Measurements from ENCODE around the gene PARN.

Gene PARN

DNA sequence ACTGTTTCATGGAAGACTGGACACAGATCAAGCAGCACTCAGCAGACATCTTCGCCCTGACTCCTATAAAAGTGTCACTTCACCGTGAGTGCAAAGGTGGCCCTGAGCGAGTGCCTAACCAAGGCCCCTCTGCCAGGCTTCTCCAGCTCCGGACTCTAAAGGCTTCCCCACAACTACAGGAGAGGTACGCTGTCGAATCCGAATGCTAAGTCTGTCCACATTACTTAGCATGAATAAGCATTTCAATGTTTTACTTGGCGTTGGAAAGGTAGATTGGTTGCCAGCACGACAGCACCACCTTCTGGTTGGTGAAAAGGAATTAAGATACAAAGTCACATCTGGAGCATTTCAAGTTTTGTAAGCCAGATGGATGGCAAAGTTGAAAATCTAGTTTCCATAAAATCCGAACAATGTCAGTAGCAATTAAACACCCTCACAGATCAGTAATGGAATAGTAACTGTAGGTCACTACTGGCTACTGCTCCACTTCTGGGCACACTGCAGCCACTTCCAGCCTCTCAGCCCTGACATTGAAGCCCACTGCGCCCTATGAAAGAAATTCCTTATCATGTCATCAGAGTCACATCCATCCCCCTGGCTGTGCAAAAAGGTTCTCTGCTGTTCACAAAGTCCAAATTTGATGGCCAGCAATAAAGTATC lies 100.9 kb downstream of the PARN start:
- TF ChIP-seq, protein P1, sequence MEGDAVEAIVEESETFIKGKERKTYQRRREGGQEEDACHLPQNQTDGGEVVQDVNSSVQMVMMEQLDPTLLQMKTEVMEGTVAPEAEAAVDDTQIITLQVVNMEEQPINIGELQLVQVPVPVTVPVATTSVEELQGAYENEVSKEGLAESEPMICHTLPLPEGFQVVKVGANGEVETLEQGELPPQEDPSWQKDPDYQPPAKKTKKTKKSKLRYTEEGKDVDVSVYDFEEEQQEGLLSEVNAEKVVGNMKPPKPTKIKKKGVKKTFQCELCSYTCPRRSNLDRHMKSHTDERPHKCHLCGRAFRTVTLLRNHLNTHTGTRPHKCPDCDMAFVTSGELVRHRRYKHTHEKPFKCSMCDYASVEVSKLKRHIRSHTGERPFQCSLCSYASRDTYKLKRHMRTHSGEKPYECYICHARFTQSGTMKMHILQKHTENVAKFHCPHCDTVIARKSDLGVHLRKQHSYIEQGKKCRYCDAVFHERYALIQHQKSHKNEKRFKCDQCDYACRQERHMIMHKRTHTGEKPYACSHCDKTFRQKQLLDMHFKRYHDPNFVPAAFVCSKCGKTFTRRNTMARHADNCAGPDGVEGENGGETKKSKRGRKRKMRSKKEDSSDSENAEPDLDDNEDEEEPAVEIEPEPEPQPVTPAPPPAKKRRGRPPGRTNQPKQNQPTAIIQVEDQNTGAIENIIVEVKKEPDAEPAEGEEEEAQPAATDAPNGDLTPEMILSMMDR (conservative IDR thresholded peaks at IDR 0.05; ENCODE audit: low read length): peak; percentile 81
- DNase-seq (ENCODE audit: low read depth): peak; percentile 94
- H3K4me3 ChIP-seq (ENCODE audit: low read length): peak overlapping the region; percentile 41

DNA sequence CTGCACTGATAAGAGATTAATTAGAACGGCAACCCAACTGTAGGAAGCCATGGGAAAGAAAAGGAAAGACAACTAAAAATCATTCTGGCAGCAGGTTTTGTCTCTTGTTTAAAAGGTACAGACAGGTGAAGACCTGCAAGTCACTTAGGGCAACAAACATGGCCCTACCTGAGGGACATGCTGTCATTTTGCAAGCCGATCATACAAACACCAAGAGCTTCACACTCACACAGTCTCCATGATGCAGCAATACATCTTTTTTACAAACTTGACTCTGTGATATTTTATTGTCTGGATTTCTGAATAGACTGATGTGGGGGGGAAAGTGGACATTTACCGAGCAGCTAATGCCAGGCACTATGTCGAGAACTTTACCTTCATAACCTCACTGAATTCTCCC lies 101.8 kb downstream of the PARN start:
- no peak overlapping the region for H3K4me3 ChIP-seq (ENCODE audit: low read length)
- TF ChIP-seq, protein P1 (conservative IDR thresholded peaks at IDR 0.05; ENCODE audit: low read length): no peak
- DNase-seq (ENCODE audit: low read depth): no peak

DNA sequence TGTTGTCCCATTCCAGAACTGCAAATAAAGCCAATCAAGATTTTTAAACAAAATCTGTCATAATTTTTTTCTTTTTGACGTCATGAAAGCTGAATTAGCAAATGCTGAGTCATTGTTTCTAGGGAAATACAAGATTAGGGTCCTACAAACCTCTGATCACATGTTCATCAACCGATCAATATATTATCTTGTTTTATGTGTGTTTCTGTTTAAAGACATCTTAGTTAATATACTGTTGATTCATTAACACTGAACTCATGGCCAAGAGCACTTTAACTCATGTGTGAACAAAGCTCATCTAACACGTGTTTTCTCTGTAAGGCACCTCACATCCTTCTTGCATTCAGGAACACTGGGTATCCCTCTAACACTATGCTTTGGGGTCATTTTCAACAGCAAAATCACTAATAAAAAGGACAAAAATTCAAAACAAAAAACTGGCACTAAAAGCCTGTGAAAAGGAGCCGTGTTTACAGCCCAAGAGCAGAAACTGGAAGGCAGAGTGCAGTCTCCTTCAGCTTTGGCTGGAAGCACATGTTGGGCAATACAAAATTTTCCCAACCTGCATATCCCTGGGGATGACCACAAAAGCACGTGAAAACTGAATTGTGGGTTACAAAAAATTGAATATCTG lies 102.5 kb downstream of the PARN start:
- no peak overlapping the region for H3K4me3 ChIP-seq (ENCODE audit: low read length)
- peak; percentile 96 for DNase-seq (ENCODE audit: low read depth)
- TF ChIP-seq, protein P1 (conservative IDR thresholded peaks at IDR 0.05; ENCODE audit: low read length): no peak

DNA sequence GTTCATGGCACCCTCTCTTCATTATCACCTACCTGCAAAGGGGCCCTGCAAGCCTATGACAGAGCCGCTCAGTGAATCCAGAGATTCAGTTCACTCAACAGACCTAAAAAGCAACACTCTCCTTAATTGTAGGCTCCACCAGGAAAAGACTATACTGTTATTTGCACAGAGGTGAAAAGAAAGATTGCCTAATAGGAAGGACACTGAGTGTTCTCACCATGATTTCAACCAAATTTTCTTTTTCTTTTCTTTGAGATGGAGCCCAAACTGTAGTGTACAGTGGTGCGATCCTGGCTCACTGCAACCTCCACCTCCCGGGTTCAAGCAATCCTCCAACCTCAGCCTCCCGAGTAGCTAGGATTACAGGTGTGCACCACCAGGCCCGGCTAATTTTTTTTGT lies 104.5 kb downstream of the PARN start:
- no peak overlapping the region for H3K4me3 ChIP-seq (ENCODE audit: low read length)
- TF ChIP-seq, protein P1 (conservative IDR thresholded peaks at IDR 0.05; ENCODE audit: low read length): no peak
- DNase-seq (ENCODE audit: low read depth): no peak

DNA sequence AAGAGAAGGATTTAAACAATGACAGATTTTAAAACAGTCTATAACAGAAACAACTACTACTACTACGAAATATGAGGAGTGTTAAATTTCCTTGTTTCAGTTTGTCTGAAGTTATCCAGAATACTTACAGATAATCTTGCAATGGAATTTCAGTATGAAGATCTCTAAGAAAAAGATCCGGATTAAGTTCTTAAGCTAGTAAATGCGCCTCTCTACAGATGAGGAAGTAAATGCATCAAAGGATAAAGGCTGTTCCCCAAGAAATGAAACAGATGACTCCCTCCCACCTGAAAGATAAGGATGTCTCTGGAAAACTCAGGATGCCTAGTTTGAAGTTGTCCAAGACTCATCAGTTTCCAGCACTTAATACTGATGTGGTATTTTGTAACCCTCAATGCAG lies 105.1 kb downstream of the PARN start:
- H3K4me3 ChIP-seq (ENCODE audit: low read length): no peak overlapping the region
- DNase-seq (ENCODE audit: low read depth): no peak
- TF ChIP-seq, protein P1 (conservative IDR thresholded peaks at IDR 0.05; ENCODE audit: low read length): no peak

DNA sequence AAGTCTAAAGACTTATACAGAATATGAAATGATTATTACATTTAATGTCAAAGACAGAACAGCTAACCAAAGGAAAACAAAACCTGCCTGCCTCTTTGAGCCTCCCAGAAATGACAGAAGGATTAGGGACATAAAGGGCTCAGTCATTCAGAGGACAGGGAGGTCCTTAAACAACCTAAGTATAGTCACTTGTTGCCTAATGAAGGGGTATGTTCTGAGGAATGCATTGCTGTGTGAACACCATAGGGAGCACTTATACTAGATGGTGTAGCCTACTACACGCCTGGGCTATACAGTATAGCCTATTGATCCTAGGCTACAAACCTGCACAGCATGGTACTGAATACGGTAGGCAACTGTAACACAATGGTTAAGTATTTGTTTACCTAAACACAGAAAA lies 106.4 kb downstream of the PARN start:
- no peak overlapping the region for H3K4me3 ChIP-seq (ENCODE audit: low read length)
- TF ChIP-seq, protein P1 (conservative IDR thresholded peaks at IDR 0.05; ENCODE audit: low read length): no peak
- DNase-seq (ENCODE audit: low read depth): no peak

DNA sequence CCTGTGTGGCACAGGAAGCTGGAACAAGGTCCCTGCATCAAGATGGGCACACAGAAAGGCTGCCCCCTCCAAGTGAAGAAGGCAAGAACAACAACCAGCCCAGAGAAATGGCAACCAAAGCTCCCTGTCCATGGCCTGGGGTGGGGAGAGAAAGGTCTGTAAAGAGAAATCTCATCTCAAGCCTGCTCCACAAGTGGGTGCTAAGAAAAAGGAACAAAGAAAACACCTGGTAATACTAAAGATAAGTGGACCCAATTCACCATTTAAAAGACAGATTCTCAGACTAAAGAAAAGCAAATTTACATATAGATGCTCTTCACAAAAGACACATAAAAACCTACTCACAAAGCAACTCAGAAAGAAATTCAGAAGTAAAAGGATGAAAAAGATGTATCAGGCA lies 107.4 kb downstream of the PARN start:
- TF ChIP-seq, protein P1 (conservative IDR thresholded peaks at IDR 0.05; ENCODE audit: low read length): no peak
- DNase-seq (ENCODE audit: low read depth): no peak
- no peak overlapping the region for H3K4me3 ChIP-seq (ENCODE audit: low read length)

All from AG10803 (cell line).